GM19395 (cell line): Measurements from ENCODE around the gene LRRC74A.
"Not testable (repeated sequence)": the region's sequence is repeated elsewhere in the genome, so short reads cannot be mapped to it uniquely, and the experiment has no call there.

Experiments used
- ATAC-seq: cut with Tn5 transposase; IDR thresholded peaks from one replicate; pipeline ENCODE4 v1.9.1; 2021; ENCODE audit warnings: mild to moderate bottlenecking, moderate library complexity; ENCODE audit not compliant: unreplicated experiment

LRRC74A gene

DNA sequence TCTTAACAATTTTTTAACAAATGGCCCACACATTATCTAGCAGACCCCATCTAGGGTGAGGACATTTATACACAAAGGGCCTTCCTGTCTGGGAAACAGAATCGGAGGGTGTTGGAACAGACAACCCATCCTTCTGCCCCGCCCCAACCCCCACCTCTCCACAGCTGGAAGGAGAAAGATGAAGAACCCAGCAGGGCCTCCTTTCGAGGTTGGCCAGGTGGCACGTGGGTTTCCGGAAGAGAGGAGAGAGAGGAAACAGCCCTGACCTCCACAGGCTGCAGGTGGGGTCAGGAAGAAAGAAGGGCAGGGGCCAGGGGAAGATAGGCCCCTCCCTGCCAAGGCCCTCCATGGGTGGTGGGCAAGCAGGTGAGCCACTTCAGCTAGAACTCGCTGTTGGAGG, 57.2 kb downstream of the LRRC74A start:
- ATAC-seq, result no peak

DNA sequence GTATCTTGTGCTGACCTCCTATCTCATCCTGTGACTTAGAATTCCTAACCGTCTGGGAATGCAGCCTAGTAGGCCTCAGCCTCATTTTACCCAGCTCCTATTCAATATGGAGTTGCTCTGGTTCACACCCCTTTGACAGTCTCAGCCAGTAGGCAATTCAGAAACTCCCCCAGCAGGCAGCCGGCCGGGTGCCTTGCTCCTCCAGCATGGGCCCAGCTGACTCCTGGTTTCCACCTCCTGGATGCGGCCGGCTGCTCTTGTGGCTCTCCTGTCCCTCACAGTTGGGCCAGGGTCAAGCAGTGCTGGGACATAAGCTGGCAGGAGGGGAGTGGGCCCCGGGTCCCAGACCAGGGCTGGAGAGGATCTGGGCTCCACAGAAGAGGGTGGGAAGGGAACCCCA, 58.2 kb downstream of the LRRC74A start:
- ATAC-seq, result no peak

DNA sequence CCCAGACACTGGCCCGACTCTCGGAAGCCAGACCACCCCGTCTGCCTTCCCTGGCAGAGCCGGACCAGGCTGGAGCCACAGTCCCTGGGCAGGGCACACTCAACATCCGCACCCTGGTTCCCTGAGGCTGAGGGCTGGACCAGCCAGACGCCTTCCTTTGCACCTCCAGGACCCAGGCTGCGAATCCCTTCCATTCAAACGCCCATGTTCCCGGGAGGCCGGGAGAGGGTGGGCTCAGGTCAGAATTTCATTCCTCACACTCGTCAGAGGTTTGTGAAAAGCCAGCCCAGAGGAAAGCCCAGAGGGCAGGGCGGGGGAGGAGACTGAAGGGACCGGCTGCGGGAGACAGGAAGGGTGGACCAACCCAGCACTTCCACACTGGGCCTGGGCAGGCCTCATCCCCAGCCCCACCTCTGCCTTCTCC, 58.7 kb downstream of the LRRC74A start:
- no peak for ATAC-seq

DNA sequence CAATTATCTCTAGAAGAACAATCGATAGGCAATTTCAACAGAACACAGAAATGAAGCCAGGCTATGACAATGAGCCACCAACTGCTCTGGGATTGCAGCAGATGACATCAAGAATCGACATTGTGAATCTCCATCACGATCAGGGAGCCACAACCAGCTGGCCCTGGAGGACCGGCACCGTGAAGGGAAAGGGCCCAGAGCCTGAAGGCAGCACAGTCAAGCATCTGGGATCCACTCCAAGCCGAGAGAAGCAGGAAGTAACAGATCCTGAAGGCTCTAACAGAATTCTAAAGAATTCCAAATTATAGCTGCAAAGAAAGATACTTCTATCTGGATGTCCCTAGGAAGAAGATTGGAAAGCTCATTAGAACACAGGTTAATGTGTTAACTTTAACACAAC, 61.0 kb downstream of the LRRC74A start:
- ATAC-seq, result no peak

DNA sequence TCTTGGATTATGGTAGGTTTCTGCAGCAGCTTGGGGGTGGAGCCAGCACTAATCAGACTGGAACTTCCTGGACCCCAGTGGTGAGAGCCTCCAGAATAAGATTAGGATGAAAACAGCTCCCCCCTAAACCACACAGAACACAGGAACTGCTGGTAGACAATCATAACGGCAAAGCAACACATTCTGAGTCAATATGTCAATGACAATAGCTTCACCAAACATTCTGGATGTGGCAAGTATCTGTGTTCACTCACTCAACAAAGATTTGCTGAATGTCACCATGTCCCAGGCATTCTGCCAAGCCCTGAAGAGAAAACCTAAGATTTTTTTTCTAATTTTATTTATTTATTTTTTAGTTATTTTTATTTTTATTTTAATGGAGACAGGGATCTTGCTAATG, 65.2 kb downstream of the LRRC74A start:
- no peak for ATAC-seq

DNA sequence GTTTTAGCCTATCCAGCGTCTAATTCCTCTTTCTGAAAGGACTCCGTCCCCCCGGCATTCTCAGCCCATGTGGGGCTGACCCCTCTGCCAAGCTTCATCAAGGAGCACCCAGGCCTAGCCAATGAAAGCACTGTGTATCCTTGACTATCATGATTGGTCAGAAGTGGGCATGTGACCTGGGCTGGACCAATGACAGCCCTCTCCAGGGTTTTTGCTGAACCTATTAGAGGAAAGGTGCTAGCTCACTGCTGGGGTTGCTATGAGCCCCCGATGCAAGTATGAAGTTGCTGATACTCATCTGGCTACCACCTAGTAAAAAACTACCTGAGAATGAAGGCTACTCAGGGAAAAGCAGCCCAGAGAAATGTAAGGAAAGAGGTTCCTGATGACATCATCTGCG, 68.1 kb downstream of the LRRC74A start:
- ATAC-seq, result no peak

DNA sequence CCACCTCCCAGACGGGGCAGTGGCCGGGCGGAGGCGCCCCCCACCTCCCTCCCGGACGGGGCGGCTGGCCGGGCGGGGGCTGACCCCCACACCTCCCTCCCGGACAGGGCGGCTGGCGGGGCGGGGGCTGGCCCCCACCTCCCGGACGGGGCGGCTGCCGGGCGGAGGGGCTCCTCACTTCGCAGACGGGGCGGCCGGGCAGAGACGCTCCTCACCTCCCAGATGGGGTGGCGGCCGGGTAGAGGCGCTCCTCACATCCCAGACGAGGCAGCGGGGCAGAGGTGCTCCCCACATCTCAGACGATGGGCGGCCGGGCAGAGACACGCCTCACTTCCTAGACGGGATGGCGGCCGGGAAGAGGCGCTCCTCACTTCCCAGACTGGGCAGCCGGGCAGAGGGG, 71.8 kb downstream of the LRRC74A start:
- ATAC-seq, result not testable (repeated sequence)

DNA sequence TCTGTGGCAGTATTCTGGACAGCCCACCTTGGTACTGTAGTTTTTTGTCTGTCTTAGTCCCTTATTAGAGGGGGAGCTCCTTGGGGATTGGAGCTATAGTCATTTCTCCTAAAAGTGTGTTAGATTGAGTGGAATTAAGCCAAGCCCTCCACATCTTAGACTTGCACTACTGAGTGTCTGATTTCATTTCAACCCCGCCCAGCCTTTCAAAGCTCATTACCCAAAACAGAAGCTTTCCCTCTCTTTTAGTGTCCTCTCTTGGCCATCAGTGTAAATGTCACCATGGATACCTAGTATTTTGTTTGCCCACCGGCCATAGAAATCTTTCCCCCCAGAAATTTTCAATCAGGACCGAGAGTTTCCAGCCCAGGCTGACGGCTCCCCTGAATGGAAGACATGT, 74.5 kb downstream of the LRRC74A start:
- no peak for ATAC-seq

DNA sequence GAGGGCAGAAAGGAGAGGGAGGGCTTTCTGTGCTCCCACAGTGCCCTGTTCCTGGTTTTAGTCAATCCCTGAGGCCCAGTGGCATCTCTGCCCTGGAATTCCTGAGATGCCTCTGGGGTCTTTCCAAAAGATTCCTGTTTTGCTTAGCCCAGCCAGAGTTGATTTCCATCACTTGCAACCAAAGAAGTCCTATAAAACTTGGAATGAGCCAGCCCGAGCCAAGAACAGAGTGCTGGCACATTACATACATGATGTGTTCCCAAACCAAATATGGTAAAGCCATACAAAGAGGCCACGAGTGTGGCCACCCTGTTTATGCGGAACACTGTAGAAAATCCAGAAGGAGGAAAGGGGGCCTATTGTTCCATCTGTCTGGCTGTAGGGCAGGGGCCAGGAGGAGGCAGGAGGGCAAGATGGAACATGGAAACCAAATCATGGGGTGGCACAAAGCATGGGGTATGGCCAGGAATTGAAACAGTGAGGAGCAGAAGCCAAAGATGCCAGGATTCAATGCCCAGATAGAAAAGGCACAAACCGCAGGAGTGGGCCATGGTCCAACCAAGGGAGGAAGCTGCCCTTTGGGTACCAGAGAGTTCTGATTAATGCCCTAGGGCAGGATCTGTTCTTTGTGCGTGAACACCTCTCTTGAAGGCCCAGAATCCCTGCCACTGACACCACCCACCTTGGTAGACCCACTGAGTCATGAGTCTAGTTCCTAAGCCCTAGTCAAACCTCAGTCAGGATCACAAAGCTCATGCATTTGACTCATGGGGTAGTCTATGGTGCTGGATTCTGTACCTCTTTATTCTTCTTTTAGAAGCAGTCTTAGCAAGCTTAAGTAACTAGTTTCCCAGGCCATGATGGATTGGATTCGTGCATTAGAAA, 75.2 kb downstream of the LRRC74A start:
- ATAC-seq, result no peak

DNA sequence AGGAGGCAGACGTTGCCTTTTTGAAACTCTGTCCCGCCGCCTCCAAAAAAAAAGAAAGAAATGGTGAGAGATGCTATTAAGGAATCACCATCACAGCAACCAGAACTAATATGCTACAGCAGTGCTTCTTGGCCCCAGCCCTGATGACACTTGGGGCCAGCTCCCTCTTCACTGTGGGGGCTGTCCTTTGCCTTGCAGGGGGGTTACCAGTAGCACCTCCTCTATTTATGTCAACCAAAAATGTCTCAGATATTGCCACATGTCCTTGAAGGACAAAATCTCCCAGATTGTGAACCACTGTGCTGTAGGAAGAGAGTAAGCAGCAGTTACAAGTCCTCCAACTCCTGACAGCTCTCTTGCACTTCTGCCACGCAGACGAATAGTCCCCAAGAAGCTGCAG, 76.4 kb downstream of the LRRC74A start:
- ATAC-seq, result no peak

DNA sequence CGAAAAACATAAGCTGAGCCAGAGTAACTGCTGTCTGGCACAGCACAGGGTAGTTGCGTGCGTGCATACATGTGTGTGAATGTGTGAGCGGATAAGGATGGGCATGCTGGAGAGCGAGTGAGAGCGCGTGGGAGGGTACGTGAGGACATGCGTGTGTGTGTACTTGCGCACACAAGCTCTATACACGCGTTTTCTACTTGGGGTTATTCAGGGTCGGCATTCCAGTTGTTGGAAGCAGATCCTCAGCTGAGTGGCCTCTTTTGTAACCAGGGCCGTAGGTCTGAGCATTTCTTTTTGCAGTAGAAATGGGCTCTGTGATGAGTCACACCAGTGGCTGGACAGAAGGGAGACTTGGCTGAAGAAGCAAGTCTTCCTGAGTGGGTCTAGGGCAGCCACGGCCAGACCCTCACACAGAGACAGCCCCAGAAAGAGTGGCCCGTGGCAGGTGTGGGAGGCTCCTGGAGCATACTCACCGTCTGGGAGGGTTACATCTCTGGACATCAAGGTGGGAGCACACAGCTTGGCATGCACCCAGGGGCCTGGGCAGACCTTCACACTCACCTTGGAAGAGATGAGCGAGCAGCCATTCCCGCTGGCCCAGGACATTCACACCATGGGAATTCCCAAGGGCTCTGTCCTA, 78.0 kb downstream of the LRRC74A start:
- no peak for ATAC-seq

DNA sequence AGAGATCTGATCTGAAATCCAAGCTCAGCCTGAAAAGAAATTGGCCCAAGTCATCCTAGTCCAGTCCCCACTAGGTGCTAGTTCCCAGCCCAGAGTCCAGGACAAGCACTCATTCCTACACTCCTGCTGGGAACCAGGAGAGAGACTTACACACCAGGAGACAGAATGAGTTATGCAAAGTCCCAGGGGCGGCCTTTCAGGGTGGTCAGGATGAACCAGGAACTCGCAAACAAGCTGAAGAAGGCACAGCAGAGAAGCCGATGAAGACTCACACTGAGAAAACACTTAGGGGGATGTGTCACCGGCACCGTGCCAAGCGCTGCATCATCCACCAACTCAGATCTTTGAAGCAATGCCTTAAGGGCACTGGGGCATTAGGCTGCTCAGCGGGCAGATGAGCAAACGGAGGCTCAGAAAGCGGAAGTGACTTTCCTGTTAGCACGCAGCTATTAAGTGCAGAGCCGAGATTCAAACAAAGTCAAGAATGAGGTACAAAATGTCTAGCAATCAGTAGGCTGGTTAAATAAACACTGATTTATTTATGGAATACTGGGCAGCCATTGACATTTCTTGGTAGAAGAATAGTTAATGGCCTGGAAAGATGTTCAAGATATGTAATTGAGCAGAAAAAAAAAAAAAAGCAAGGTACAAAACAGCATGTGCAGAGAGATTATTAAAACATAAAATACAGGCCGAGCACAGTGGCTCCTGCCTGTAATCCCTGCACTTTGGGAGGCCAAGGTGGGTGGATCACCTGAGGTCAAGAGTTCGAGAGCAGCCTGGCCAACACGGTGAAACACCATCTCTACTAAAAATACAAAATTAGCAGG, 78.7 kb downstream of the LRRC74A start:
- ATAC-seq, result peak; percentile 90

DNA sequence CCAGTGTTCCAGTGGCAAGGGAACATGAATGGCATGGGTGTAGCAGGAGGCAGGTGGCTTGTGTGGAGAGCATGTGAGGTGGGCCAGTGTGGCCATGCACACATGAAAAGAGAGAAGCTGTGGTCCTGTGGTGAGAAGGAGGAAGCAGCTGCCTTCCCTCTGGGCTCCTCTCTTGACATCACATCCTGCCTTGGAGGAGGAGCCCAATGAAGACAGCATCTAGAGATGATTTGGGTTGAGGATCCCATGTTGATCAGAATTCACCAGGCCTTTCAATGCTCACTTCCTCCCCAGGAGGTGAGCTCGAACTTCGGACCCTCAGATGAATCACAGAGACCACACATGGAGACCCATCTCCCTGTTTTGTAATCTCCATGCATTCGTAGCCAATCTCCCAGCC, 82.6 kb downstream of the LRRC74A start:
- no peak for ATAC-seq

DNA sequence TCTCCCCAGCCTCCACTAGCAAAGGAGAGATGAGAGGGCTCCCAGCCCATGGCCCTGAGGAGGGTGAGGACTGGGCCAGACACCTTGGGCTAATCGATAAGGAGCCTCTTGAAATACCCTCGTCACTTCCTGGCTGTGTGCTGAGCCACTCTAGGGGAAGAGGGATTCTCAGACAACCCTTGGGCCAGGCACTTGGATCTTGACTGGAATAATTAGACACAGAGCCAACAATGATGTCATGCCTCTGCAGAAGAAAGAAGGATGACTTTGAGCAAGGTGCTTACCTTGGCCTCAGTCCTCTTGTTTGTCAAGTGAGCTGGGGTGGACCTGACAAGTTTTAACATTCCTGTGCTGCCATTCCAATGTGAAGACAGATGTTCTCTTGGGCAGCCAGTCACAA, 83.1 kb downstream of the LRRC74A start:
- ATAC-seq, result no peak

DNA sequence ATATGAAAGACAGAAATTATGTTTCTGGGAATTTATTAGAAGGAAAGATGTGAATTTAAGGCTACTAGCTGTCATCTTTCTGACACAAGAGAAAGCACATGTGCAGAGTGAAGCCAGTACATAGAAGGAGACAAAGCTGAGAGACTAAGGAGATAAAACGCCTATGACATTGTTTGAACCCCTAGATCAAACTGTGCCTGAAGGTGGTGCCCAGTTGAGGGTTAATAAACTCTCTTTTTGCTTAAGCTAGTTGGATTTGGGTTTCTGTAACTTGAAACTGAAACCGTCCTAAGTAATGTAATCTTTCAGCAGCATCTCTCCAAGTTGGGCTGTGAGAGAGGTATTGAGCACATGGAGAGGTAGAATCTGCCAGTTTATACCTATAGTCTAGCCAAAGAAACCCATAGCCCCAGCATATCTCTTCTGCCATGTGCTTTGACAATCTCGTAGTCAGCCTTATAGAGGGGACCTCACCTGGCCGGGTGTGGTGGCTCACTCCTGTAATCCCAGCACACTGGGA, 84.2 kb downstream of the LRRC74A start:
- ATAC-seq, result no peak

DNA sequence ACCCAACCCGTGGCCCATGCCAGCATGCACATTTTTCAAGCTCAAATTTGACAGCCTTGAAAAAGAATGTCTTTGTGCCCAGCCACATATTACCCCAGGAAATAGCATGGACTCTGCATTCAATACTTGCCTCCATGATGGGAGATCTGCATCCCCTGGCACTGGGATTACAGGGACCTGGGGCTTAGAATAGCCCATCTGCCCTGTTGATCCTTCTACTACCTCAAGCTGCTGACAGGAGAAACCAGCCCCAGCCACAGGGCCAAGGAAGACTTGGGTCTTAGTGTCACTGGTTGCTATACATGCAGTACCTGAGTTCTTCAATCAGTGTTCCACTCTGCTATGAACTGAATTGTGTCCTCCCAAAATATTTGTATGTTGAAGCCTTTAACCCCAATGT, 85.3 kb downstream of the LRRC74A start:
- no peak for ATAC-seq

DNA sequence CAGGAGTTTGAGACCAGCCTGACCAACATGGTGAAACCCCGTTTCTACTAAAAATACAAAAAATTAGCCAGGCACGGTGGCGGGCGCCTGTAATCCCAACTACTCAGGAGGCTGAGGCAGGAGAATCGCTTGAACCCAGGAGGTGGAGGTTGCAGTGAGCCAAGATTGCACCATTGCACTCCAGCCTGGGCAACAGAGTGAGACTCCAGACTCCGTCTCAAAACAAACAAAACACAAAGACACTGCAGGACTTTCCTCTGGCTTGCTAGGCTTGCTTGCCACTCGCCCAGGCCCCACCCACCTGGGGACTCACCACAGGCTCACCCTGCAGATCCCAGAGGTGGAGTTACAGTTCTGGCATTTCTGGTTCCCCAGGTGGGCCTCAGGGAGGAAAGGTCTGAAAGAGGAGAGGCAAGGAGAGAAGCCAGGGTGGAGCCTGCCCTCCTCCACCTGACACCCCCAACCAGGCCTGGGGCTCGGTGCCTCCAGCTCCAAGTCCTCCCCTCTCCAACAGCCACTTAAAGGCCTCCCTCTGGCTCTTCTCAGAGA, 88.4 kb downstream of the LRRC74A start:
- not testable (repeated sequence) for ATAC-seq

DNA sequence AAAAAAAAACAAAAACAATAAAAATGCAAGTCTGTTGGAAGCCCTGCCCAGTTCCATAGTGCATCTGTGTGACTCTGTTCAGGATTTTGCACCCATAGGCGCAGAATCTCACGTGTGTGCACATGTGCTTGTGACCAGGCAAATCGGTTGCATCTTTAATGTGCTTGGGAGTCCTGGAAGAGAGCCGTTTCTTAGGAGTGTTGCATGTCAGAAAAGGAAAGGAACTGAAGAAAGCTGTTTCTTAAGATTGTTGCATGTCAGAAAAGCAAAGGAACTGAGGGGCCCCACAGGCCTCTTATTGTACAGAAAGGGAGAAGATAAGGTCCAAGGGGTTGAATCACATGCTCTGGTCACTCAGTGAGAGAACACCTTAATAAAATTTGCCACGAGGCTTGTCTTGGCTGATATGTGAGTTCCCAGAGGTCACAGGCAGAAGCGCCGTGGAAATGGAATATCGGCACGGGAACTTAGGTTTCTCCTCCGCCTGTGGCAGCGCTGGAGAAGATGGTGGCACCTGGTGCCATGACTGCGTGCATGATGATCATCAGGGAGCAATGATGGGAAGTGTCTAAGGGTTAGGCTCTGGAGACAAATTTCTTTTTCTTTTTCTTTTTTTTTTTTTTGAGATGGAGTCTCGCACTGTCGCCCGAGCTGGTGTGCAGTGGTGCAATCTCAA, 90.0 kb downstream of the LRRC74A start:
- no peak for ATAC-seq

DNA sequence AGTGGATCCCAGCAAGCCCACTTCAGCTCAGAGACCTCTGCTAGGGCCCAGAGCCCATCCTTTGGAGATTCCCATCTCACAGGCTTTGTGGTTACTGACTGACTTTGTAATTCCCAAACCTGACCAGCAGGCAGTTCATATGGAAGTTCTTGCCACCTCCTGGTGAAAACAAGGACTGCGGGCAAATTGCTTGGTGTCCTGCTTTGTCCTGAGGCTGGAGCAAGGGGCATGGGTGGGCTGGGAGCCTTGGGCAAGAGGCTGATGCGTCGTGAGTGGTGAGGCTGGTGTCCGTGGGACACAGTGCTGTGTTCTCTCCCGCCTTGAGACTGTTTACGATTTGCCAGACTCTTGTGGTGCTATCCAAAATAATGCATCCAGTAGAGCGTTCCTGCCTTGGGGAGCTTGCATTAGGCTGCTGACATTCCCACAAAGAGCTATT, 91.0 kb downstream of the LRRC74A start:
- no peak for ATAC-seq

DNA sequence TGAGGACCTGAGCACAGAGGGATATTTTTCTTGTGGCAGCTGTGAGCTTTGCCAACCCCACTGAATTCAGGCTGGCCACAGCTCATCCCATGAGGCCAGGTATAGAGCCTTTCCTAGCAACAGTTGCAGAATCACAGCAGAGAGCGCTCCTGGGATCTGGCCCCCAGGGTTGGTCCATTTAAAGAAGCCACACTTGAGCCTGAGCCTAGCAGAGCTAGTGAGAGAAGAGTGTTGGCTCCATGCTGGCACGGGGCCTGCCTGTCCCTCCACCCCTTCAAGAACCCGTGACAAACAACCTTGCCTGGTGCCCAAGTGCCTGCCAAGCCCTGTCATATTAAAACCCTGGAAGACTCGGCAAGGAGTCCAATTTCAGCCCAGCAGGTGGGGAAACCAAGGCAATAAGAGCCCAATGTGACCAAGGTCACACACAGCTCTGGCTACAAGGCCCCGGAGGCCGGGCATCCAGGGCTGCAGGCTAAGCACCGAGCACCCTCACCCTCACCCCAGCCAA, 91.6 kb downstream of the LRRC74A start:
- ATAC-seq, result no peak
